T-helper 22 cell (primary cell): ENCODE measurements around the gene TMEM204.

Experiments
- DNase-seq: peaks from one replicate; pipeline ENCODE4 v3.0.0-alpha.2; 2020; ENCODE audit warnings: low read depth

Gene TMEM204

DNA sequence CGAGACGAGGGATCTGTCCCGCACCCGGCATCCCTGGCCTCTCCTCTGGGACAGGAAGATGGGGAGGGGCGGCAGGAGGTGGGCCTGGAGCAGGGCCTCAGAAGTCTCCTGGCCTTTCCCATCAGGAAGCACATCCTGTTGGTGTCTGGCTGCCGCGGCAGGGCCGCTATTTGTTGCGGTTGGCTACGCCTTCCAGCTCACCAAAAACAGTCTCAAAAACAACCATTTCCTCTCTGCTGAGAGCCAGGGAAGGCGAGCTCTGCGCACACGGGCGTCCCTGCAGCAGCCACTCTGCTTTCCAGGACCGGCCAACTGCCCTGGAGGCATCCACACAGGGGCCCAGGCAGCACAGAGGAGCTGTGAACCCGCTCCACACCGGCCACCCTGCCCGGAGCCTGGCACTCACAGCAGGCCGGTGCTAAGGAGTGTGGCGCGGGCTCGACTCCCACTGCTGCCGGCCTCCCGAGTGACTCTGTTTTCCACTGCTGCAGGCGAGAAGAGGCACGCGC is at the start of gene TMEM204:
TMEM204 (plus strand) TSS at position 224 of the 509 bp plus-strand sequence. CDS start 610 bp downstream, outside the sequence.
- no peak for DNase-seq

GRCh38 chr16:1485847-1486496 is 47.5 kb upstream of the TMEM204 start:
- no peak for DNase-seq

DNA sequence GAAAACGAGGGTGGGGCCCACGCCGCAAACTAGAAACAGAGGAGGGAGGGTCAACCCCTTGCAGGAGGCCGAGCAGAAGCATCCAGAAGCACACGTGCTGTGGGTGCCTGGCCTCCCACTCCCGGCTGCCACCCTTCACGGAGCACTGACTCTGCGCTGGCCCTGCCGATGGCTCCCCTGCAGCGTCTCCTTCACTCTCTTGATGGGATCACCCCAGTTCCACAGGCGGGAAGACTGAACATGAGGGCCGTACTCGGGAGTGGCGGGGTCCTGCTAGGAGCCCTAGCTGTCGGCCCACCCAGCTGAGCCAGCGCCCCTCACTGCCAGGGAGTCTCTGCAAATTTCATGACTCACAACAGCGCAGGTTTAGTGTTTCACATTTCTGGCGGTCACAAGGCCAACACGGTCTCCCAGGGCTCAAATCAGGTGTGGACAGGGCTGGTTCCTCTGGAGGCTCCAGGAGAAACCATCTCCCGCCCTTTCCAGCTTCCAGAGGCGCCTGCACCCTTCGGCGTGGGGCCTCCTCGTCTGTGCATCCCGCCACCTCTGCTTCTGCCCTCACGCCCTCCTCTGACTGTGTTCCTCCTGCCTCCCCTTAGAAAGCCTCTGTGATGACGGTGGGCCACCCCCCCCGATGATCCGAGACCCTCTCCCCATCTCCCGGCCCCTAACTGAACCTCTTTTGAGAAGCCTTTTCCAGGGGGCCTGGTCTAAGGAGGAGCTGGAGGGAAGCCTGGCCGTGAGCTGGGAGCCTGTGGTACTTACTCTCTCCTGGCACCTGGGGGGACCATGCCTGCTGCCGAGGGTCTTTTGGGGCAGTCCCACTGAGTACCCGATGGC is 46.7 kb upstream of the TMEM204 start:
- DNase-seq = no peak

GRCh38 chr16:1487395-1488053 is 45.9 kb upstream of the TMEM204 start:
- DNase-seq = no peak

GRCh38 chr16:1488054-1488601 is 45.3 kb upstream of the TMEM204 start:
- no peak for DNase-seq

GRCh38 chr16:1488619-1489018 is 44.8 kb upstream of the TMEM204 start, which contains the start of gene PTX4:
Gene PTX4, minus strand, starts transcription at chr16:1488944. Its CDS starts 35 bp downstream, at chr16:1488909.
- DNase-seq = no peak

GRCh38 chr16:1489077-1489476 is 44.4 kb upstream of the TMEM204 start:
- DNase-seq = no peak

GRCh38 chr16:1491327-1491726 is 42.1 kb upstream of the TMEM204 start:
- no peak for DNase-seq

DNA sequence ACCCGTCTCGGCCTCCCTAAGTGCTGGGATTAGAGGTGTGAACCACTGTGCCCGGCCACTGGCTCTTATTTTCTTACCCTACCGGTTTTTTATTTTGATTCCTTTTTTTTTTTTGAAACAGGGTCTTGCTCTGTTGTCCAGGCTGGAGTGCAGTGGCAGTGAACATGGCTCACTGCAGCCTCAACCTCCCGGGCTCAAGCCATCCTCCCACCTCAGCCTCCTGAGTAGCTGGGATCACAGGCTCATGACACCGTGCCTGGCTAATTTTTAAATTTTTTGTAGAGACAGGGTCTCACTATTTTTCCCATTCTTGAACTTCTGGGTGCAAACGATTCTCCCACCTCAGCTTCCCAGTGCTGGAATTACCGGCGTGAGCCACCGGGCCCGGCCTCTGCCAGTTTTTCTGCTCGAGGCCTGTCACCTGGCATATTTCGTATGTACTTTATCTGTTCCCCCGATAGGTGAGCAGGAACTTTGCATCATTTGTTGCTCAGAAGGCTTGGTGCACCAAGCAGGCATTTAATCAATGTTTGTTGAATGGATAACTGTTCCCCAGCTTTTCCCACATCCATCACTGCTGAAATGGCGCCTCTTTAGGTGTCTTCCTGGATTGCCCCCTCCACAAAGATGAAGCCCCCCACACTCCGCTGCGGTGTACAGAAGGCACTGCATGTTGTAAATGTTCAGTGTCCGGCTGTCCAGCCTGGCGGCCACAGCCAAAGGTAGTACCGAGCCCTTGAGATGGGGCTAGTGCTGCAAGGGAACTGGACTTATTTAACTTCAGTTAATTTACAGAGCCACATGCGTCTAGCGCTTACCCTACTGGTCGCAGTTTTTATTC is 41.2 kb upstream of the TMEM204 start:
- no peak for DNase-seq

- DNase-seq = peak; percentile 76
Measured at GRCh38 chr16:1492923-1493745, 40.3 kb upstream of the TMEM204 start, which contains the start of gene TELO2. Gene TELO2, plus strand, starts transcription at chr16:1493360. Its CDS starts 922 bp downstream, at chr16:1494282.

DNA sequence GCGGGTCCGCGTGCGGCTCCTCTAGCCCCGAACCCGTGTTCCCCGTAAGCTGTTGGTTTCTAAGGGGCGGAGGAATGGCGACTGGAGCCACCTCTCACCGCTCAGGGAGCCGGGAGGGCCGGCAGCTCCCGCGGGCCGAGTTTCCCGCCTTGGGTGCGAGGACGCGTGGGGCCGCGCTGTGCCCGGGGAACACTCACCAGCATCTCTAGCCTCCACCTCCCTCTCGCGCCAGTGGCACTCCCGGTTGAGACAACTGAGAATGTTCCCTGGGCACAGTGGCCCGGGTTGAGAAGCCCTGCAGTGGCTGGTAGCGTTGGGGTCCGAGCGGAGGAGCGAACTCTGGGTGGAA is 39.7 kb upstream of the TMEM204 start:
- no peak for DNase-seq

- DNase-seq = no peak
Measured at GRCh38 chr16:1494129-1494640, 39.3 kb upstream of the TMEM204 start.

- DNase-seq = no peak
Measured at GRCh38 chr16:1494711-1495110, 38.8 kb upstream of the TMEM204 start.

DNA sequence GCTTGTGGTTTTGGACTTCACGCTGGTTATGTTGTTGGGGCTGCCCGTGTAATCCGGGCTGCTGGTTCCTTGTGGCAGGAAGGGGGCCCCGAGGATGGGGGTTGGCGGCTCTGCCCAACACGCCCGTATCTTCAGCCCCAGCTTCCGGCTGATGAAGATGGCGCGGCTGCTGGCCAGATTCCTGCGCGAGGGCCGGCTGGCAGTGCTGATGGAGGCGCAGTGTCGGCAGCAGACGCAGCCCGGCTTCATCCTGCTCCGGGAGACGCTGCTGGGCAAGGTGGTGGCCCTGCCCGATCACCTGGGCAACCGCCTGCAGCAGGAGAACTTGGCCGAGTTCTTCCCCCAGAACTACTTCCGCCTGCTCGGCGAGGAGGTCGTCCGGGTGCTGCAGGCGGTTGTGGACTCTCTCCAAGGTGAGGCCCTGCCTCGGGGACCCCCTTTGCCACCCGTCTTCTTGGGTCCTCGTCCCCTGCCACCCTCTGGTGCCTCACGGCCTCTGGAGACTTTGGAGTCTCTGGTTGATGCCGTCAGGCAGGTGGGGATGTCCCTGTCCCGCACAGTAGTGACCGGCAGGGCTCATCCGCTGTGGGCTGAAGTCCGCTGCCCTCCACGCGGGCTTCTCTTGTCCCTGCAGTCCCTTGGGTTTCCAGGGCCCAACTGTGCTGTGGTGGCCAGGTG is 38.1 kb upstream of the TMEM204 start:
- no peak for DNase-seq

DNA sequence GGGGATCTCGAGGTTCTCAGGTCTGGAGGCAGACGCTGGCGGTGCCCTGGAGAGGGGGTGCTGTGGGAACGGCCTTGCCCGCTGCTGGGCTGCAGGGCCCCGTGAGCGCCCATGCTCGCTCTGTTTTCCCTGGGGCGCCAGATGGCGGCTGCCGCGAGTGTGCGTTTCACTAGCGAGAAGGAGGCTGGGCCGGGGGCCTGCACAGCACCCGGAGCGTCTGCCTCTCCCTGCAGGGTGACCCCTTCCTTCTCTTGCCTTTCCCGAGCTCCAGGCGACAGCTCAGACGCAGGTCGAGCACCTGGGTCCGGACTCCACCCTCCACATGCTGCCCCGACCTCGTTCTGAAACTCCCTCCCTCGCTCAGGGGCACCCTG is 37.6 kb upstream of the TMEM204 start:
- DNase-seq = no peak

DNA sequence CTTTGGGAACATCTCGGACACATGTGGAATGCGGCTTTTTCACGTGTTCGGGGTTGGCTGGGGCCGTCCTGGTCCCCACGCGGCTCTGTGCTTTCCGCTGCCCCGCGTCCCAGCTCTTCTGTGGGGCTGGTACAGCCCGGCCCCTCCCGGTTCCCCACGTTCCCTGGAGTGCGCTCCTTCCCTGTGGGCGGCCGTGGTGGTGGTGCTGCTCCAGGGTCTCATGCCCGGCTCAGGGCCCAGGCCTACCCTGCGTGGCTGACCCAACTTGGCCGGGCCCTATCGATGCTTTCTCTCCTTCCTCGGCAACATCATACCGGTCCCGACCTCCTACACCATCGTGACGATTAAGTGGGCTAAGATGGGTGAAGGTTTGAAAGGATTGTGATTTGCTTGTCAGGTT is 37.0 kb upstream of the TMEM204 start:
- DNase-seq = no peak

- no peak for DNase-seq
Measured at GRCh38 chr16:1497014-1497598, 36.4 kb upstream of the TMEM204 start.

DNA sequence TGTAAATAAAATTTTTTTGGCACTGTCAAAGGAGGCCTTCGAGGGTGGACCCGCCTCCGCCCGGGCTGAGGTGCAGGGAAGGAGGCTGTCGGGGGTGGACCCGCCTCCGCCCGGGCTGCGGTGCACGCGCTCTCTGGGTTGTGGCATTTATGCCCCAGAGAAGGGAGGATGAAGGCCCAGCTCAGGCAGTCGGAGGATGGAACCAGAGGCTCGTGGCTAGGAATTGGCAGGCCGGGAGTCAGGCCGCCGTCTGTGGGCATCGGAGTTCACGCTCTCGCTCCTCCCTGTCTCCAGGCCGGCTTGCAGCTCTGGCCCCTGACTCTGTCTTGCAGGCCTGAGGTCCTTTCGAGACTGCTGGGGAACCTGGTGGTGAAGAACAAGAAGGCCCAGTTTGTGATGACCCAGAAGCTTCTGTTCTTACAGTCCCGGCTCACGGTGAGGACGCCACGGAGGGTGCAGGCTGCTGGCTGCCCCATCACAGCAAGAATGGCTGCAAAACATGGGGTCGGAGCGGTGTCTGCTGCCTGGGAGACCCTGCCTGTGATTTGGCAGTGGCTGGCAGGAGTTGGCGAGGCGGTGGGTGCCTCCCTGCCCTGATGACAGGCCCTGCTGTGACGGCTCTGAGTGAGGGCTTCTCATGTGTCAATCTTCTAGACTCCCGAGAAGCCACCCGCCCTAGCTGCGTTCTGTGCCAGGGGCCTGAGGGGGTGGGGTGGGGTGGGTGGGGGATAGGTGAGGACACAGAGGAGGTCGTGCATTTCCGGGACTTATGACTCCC is 34.4 kb upstream of the TMEM204 start:
- no peak for DNase-seq
